SK-N-SH (cell line): Measurements from ENCODE around the gene LRP2BP.

ENCODE experiments used
- EP300 ChIP-seq, 2 experiments: IDR thresholded peaks; 2 replicates each; pipeline versions ENCODE4 v1.4.0 to v1.6.1; 2012; ENCODE audit warnings: borderline replicate concordance in 1 of 2, low read depth in 1 of 2, low read length in 1 of 2
- FOXM1 ChIP-seq: IDR thresholded peaks from 2 replicates; pipeline ENCODE4 v1.4.0; 2012; ENCODE audit warnings: low read depth, mild to moderate bottlenecking
- YY1 ChIP-seq: IDR thresholded peaks from 2 replicates; pipeline ENCODE4 v1.4.0; 2012; ENCODE audit warnings: low read depth, mild to moderate bottlenecking
- TF ChIP-seq, protein P1 (sequence below): IDR thresholded peaks from 2 replicates; pipeline ENCODE4; 2012
- TF ChIP-seq, protein P2 (sequence below): fragments of 150-350 bp; IDR thresholded peaks from 2 replicates; pipeline ENCODE4 v1.6.1; 2017; ENCODE audit warnings: antibody characterized with exemption, low read length, low read depth, borderline replicate concordance

DNA sequence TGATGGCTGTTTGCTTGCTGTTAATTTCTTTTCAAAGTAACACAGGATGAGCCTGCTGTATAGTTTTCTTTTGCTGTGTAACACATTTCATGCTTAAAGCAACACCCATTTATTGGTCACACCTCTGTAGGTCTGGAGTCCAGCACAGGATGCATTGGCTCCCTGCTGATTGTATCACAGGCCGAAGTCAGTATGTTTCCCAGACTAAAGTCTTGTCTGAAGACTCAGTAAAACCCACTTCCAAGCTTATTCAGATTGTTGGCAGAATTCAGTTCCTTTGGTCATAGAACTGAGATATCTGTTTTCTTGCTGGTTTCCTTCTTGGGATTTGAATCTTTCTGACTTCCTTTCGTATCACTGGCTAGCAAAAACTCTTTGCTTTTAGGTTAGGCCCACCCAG is 54.3 kb downstream of the LRP2BP start:
- TF ChIP-seq YY1 = no peak
- TF ChIP-seq EP300 (IDR thresholded peaks at IDR 0.05; ENCODE audit: borderline replicate concordance in 1 of 2, low read depth in 1 of 2, low read length in 1 of 2) = no peak
- TF ChIP-seq, protein P1, sequence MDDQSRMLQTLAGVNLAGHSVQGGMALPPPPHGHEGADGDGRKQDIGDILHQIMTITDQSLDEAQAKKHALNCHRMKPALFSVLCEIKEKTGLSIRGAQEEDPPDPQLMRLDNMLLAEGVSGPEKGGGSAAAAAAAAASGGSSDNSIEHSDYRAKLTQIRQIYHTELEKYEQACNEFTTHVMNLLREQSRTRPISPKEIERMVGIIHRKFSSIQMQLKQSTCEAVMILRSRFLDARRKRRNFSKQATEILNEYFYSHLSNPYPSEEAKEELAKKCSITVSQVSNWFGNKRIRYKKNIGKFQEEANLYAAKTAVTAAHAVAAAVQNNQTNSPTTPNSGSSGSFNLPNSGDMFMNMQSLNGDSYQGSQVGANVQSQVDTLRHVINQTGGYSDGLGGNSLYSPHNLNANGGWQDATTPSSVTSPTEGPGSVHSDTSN = no peak
- TF ChIP-seq, protein P2, sequence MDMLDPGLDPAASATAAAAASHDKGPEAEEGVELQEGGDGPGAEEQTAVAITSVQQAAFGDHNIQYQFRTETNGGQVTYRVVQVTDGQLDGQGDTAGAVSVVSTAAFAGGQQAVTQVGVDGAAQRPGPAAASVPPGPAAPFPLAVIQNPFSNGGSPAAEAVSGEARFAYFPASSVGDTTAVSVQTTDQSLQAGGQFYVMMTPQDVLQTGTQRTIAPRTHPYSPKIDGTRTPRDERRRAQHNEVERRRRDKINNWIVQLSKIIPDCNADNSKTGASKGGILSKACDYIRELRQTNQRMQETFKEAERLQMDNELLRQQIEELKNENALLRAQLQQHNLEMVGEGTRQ = no peak
- TF ChIP-seq FOXM1 = no peak
